ENCODE data around the gene GMDS. TPM values are rescaled to one million over a fixed set of nuclear protein-coding genes. Genes with fewer than 3 reads are reported as not detected.

GMDS gene
- total and polyA plus RNA-seq, 2 of the 8 experiments (the other 6 are each of a cell fraction or from before 2014, with no cell fraction given): 16.8 to 50.0 TPM

DNA sequence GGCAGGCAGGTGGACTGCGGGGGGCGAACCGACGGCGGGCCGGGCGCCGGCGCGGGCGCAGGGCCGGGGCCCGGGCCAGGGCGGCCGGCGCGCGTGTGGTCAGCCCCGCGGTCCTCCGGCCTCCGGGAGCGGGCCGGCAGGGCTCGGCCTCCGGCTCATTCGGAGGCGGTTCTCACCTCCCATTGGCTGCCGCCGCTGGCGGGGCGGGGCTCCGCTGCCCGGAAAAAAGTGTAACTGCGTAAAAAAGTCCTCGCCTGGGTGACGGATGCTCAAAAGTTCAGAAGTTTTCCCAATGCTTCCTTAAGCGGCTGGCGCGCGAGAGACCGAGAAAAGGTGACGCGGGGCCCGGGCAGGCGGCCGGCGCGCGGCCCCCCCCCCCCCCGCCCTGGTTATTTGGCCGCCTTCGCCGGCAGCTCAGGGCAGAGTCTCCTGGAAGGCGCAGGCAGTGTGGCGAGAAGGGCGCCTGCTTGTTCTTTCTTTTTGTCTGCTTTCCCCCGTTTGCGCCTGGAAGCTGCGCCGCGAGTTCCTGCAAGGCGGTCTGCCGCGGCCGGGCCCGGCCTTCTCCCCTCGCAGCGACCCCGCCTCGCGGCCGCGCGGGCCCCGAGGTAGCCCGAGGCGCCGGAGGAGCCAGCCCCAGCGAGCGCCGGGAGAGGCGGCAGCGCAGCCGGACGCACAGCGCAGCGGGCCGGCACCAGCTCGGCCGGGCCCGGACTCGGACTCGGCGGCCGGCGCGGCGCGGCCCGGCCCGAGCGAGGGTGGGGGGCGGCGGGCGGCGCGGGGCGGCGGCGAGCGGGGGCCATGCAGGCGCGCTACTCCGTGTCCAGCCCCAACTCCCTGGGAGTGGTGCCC, 635.5 kb downstream of the GMDS start, which contains the start of gene FOXC1:
Gene FOXC1, plus strand, starts transcription at position 268 of the 849 bp plus-strand sequence. Its CDS starts 531 bp downstream, at position 799.
- H2BK20ac ChIP-seq (ENCODE audit: low read length): no peak within 1 kb of the TSS
- 3% methylated on average over 33 of the region's 115 CpGs; no CpG with 5 or more reads in 1 of the 2 experiments for WGBS, 2 experiments (ENCODE audit: extremely low coverage in 1 of 2, insufficient coverage in 1 of 2, insufficient read length in 1 of 2, insufficient replicate concordance in 2 of 2, low coverage in 1 of 2, low lambda C conversion rate in 2 of 2, missing lambda C conversion rate in 1 of 2)
- peak within 1 kb of the TSS; percentile 45 for H4K8ac ChIP-seq (ENCODE audit: extremely low read depth, insufficient read depth, low read length)
- no peaks in the 10 kb centered on the region for H3K79me2 ChIP-seq (ENCODE audit: control insufficient read depth in 1 of 2, insufficient read depth in 2 of 2, low read length in 2 of 2)
- peak within 1 kb of the TSS; percentile 68; the same call in 1 of the 2 replicates for H2BK12ac ChIP-seq (ENCODE audit: low read depth, low read length)
- DNase-seq (ENCODE audit: low read depth in 1 of 2, low spot score in 2 of 2) (no peak), FAIRE-seq (no peak)
- H3K14ac ChIP-seq (ENCODE audit: insufficient read length): no peak within 1 kb of the TSS
- no peak within 1 kb of the TSS; the same call in 1 of the 2 replicates for H2BK15ac ChIP-seq (ENCODE audit: low read length)
- CTCF ChIA-PET (ENCODE audit: partially characterized antibody): interaction anchor here (1.9 kb wide), 1 partner anchor 14 kb away, joined by 9 read pairs; no protein-coding TSS in a partner anchor
- H3K56ac ChIP-seq (replicated peaks; ENCODE audit: insufficient read length, low read depth, low read length): no peak within 1 kb of the TSS
- no peak within 1 kb of the TSS for H4K5ac ChIP-seq (ENCODE audit: insufficient read length, low read depth, low read length)
- no peak within 1 kb of the TSS for H2BK120ac ChIP-seq (replicated peaks; ENCODE audit: low read depth, low read length)
- H3K4me3 ChIP-seq (ENCODE audit: extremely low read depth in 1 of 4, insufficient read depth in 2 of 4, low read depth in 3 of 4, low read length in 4 of 4): peak within 1 kb of the TSS; percentile 17 to 60 (median 26); a peak in 7 of 8 replicates
- no peak within 1 kb of the TSS; the same call in 1 of the 2 replicates for H3K18ac ChIP-seq (ENCODE audit: extremely low read depth, low read length)
- H3K36me3 ChIP-seq (ENCODE audit: control insufficient read depth in 2 of 4, insufficient read depth in 4 of 4, low read length in 3 of 4): peaks cover 0 to 20% (median 0%) of the 10 kb centered on the region in 4 experiments; a peak in 1 of 8 replicates
- H3K9me3 ChIP-seq (ENCODE audit: insufficient read depth in 2 of 2, low read depth in 1 of 2, low read length in 1 of 2): no peaks in the 10 kb centered on the region; a peak in 1 of 4 replicates
- peaks cover 14 to 46% (median 22%) of the 10 kb centered on the region in 4 experiments for H3K4me1 ChIP-seq (replicated peaks in 1 of 4; ENCODE audit: control insufficient read depth in 3 of 4, insufficient read depth in 4 of 4, low read length in 3 of 4)
- H4K20me1 ChIP-seq (replicated peaks in 1 of 2; ENCODE audit: control insufficient read depth in 1 of 2, insufficient read depth in 2 of 2, low read length in 2 of 2): peaks cover 11 to 17% of the 10 kb centered on the region in 2 experiments
- H2BK5ac ChIP-seq (ENCODE audit: low read depth, low read length): no peak within 1 kb of the TSS; the same call in 1 of the 2 replicates
- no peak within 1 kb of the TSS for H3K23ac ChIP-seq (ENCODE audit: insufficient read length)
- no peak within 1 kb of the TSS for H3K27ac ChIP-seq (ENCODE audit: low read depth, low read length)
- H2AFZ ChIP-seq (ENCODE audit: low read length): no peak within 1 kb of the TSS
- H3K9ac ChIP-seq (replicated peaks in 1 of 4; ENCODE audit: extremely low read depth in 1 of 4, low read depth in 3 of 4, low read length in 3 of 4): no peak within 1 kb of the TSS
- no peaks in the 10 kb centered on the region for H3K79me1 ChIP-seq (ENCODE audit: low read depth, low read length)
- peaks cover 22% of the 10 kb centered on the region; the same call in 1 of the 2 replicates for H3K23me2 ChIP-seq (ENCODE audit: low read depth, low read length)
- H4K91ac ChIP-seq (replicated peaks; ENCODE audit: insufficient read length, low read length): peak within 1 kb of the TSS; percentile 27
- H3K4ac ChIP-seq (replicated peaks; ENCODE audit: insufficient read length, low read depth, low read length): no peak within 1 kb of the TSS
- POLR2A ChIA-PET (ENCODE audit: partially characterized antibody): interaction anchor here (0.6 kb wide), 1 partner anchor 266 kb away, joined by 5 read pairs; no protein-coding TSS in a partner anchor
- no peak within 1 kb of the TSS for H2AK5ac ChIP-seq (ENCODE audit: low read depth, low read length)
- peaks cover 82 to 100% (median 91%) of the 10 kb centered on the region in 4 experiments for H3K27me3 ChIP-seq (replicated peaks in 1 of 4; ENCODE audit: control insufficient read depth in 3 of 4, extremely low read depth in 1 of 4, insufficient read depth in 3 of 4, low read length in 3 of 4)
- H3K4me2 ChIP-seq (ENCODE audit: insufficient read depth in 1 of 2, low read depth in 2 of 2, low read length in 2 of 2): peak within 1 kb of the TSS; percentile 81 to 93
- TF ChIP-seq SIRT6 (IDR thresholded peaks at IDR 0.05; ENCODE audit: low read length) (no peak), BRCA1 (IDR thresholded peaks at IDR 0.05; ENCODE audit: low read depth, low read length) (no peak), NANOG (IDR thresholded peaks at IDR 0.05; ENCODE audit: insufficient read depth, low read depth, low read length, poor library complexity, severe bottlenecking) (no peak), CTCF (IDR thresholded peaks at IDR 0.05; ENCODE audit: control extremely low read depth in 1 of 3, insufficient read depth in 1 of 3, low read depth in 1 of 3, low read length in 3 of 3) (no peak), KDM1A (IDR thresholded peaks at IDR 0.05; ENCODE audit: borderline replicate concordance, low read length) (no peak), ATF3 (IDR thresholded peaks at IDR 0.05; ENCODE audit: insufficient read depth, low read depth, low read length) (no peak), CREB1 (IDR thresholded peaks at IDR 0.05) (no peak)
- TF ChIP-seq, protein P1, sequence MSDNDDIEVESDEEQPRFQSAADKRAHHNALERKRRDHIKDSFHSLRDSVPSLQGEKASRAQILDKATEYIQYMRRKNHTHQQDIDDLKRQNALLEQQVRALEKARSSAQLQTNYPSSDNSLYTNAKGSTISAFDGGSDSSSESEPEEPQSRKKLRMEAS (IDR thresholded peaks at IDR 0.05): no peak
